ENCODE measurements around the gene CCDC142.
"Not testable (repeated sequence)": the region's sequence is repeated elsewhere in the genome, so short reads cannot be mapped to it uniquely, and the experiment has no call there.

The CCDC142 gene

DNA sequence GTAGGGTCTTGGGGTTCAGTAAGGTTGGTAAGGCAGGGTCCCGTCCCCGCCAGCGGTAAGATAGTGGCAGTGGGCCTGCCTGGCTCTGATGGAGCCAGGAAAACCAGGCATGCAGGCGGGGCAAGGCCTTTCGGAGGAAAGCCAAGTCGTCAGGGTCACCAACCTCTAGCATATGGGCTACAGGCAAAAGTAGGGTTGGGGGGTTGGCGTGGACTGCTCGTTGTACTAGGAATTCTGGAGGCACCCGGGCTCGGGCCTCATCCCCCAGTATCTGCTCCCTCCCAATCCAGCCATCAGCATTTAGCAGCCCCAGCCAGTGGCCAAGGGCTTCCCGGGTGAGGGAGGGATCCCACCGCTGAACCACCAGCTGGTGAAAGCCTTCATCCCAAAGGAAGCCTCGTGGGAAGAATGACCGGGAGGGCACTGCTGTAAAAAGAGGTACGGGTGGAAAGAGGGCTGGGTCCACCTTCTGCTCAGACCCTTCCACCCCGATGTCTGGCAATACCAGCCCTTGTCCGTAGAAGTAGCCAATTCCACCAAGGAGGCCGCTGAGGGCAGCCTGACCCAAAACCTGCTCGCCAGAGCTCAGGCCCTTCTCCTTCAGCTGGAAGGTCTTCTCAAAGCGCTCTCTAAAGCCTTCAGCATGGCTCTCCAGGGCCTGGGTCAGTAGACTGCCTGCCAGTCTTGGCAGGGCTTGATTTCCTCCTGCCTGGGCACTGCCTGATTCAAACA lies 20.6 kb downstream of the CCDC142 start:
- DNase-seq: no peak

DNA sequence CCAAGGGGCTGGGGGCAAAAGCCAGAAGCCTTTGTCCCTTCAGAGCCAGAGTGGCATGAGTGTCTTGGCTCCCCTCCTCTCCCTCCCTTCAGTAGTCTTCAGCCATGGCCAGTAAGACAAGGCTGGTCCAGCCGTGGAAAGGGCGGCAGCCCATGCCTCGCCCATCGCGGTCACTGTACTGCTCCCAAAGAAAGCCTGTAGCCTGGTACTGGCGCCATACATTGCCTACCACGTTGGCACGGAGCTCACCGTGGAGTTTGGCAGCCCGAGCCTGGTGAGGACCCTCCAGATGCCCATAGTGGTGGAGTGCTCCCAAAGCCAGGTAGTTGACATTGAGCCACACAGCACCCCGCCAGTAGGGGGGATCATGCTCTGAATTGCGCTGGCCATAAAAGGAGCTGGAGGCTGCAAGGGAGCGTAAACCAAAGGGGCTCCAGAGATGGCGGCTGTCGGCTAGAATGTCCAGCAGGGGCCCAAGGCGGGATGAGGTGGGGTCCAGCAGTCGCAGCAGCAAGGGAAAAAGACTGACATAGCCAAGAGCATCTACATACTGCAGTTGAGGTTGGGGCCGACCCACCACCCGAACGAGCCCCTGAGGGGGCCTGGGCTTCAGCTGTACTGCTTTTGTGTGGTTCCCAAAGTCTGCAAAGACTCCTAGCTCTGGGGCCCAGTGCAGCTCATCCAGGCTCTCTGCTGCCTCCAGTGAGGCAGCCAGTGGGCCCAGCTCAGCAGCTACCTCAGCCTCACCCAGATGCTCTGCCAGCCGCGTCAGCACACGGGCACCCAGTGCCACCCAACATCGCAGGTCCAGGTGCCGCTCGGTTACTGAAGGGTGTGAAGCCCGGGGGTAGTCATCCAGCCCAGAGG lies 21.4 kb downstream of the CCDC142 start:
- DNase-seq: no peak

GRCh38 chr2:74460187-74460586 lies 22.6 kb downstream of the CCDC142 start:
- DNase-seq: not testable (repeated sequence)

GRCh38 chr2:74459503-74460118 lies 23.2 kb downstream of the CCDC142 start:
- DNase-seq: not testable (repeated sequence)

DNA sequence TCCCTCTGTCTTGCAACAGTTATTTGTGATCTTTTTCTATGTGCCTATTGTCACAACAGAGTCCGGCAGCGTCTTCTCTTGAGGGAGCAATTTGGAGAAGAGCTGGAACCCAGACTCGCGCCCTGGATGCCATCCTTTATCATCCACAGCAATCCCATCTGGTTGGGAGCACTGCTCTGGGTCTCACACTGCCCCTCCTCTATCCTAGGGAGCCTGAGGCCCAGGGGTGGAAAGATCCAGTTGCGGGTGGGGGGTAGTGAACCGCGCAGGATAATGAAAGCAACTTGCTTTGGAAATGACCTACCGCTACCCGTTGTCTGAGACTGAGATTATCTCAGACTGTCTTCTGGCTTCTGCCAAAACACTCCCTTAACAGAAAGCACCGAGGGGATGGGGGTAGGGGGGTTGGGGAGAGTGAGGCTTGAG lies 23.8 kb downstream of the CCDC142 start:
- DNase-seq: no peak

DNA sequence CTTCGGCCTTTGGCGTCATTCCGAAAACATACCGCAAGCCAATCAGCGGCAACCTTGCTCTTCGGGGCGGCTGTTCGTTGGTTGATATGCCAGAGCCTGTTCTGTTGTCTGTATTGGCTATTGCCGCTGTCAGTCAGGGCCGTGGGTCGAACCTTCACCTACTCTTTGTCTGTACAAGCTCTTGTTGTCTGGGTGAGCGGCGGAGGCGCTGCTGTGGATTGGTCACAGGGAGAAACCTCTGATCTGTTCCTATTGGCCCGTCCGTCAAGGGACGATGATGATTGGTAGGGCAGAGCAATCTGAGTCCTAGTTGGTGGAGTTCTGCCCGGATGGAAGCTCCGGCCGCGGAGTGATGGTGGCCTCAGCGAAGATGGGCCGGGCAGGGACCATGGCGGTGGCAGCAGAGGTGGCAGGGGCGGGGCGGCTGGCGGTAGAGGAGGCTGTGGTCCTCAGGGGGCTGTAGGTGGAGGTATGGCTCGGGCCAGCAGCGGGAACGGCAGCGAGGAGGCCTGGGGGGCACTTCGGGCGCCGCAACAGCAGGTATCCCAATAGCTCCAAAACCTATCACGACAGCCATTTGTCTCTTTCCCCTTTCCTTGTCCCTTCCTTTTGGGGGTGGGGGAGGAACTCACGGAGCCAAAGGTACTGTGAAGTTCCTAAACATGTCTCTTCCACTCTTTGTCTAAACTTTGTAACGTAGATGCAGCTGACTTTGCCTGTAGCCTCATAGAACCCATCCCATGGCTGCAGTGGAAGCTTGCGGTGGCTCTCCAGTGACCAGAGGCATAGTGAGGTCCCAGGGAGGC lies 24.5 kb downstream of the CCDC142 start, which contains the start of gene WBP1:
TSS of gene WBP1 (plus strand) at position 307 of the 806 bp plus-strand sequence. CDS start at position 472, 165 bp downstream.
- peak; percentile 100 for DNase-seq

DNA sequence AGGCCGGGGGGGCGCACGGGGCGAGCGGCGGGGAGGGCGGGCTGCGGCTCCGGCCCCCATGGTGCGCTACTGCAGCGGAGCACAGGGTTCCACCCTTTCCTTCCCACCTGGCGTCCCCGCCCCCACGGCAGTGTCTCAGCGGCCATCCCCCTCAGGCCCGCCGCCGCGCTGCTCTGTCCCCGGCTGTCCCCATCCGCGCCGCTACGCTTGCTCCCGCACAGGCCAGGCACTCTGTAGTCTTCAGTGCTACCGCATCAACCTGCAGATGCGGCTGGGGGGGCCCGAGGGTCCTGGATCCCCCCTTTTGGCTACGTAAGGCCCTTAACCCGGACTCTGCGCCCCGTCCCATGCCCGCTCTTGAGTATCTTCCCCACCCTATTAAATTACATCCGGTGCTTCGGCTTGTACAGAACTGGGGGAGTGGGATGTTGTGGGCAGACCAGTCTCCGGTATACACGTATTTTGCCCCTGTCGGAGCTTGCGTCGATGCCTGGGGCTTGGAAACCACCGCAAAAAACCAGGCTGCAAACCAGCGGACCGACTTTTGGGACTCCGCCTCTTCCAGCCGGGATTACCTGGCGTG lies 25.2 kb downstream of the CCDC142 start:
- DNase-seq: no peak

- no peak for DNase-seq
These were observed 25.7 kb downstream of the CCDC142 start for GRCh38 chr2:74457129-74457548.

DNA sequence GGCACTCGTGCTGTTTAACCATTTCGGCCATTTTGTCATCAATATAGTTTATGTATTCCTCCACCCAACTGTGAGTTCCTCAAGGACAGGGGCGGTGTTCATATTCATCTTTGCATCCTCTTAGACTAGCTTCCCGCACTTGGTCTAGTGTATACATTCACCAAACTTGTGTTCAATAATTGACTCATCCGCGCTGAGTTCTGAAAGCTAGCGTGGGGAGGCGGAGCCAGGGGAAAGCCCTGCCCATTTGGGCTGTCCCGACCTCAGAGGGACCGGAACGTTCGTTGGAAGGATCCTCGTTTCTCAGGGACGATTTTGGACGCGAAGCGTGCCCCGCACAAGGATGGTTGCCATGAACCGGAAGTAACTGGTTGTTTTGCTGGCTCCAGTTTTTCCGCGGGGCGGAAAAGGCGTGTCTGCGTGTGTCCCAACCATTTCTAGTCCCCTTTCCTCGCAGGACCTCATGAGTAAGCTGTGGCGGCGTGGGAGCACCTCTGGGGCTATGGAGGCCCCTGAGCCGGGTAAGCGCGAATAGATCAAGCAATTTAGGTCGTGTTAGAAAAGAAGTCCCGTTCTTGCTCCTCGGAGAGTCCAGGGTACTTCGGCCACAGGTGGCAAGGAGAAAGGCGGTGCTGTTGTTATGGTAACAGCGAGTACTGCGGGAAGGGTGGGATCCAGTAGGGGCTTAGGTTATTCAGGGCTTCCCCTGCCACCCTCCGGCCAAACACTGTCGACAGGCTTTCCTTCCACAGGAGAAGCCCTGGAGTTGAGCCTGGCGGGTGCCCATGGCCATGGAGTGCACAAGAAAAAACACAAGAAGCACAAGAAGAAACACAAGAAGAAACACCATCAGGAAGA lies 27.9 kb downstream of the CCDC142 start, which contains the start of gene INO80B:
TSS of gene INO80B (plus strand) at position 434 of the 858 bp plus-strand sequence. CDS start at position 464, 30 bp downstream.
- peak; percentile 94 for DNase-seq

GRCh38 chr2:74450570-74451190 lies 32.1 kb downstream of the CCDC142 start:
- DNase-seq: no peak

GRCh38 chr2:74448771-74449170 lies 34.0 kb downstream of the CCDC142 start:
- no peak for DNase-seq

DNA sequence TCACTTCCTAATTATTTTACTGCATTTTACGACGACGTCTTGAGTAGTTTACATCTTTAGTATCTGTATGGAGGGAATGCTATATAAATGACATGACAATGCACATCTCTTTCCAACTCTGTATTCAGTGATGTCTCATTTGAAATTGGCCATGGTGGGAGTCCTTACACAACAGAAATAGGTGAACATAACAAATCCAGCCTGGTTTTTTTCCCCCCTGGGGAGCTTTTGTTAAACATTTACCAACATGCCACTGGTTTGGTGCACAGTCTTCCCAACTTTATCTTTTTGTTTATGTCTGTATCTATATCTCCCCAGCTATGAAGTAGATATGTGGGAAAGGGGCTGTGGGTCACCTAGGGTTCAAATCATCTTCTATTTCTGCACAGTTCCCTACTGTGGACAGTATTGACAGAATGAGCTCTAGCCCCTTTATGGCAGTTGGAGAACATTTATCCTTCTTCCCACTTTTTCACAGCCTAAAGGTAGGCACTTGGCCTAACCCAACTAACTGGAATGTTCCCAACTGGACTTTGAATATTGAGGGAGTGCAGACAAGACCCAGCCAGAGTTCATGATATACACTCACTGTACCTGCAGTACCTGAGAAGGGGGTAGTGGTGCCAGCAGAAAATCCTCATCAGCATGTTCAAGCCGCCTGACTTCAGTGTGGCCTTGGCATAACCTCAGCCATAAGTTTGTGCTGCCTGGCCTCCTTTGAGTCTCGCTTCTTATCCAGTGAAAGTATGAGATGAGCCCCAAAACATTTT lies 35.4 kb downstream of the CCDC142 start:
- no peak for DNase-seq

- DNase-seq: no peak
These were observed 38.1 kb downstream of the CCDC142 start for GRCh38 chr2:74444498-74445318.

DNA sequence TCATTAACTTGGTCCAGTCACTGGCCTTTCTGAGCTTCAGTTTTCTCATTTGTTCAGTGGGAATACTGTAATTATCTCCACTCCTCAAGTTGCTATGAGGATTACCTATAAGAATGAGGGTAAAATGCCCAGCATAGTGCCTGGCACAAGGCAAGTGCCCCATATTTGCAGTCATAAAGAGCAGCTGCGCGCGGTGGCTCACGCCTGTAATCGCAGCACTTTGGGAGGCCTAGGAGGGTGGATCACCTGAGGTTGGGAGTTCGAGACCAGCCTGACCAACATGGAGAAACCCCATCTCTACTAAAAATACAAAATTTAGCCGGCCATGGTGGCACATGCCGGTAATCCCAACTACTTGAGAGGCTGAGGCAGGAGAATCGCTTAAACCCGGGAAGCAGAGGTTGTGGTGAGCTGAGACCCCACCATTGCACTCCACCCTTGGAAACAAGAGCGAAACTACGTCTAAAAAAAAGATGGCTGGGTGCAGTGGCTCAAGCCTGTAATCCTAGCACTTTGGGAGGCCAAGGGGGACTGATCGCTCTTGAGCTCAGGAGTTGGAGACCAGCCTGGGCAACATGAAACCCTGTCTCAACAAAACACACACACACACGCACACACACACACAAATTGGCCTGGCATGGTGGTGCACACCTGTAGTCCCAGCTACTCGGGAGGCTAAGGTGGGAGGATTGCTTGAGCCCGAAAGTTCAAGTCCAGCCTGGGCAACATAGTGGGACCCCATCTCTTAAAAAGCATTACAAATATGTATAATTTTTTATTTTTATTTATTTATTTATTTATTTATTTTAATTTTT lies 40.1 kb downstream of the CCDC142 start:
- DNase-seq: not testable (repeated sequence)

- no peak for DNase-seq
These were observed 40.9 kb downstream of the CCDC142 start, which contains the start of gene RTKN for GRCh38 chr2:74441690-74442482. Gene RTKN, minus strand, starts transcription at chr2:74441937. Its CDS starts 121 bp downstream, at chr2:74441816.

GRCh38 chr2:74441170-74441689 lies 41.6 kb downstream of the CCDC142 start:
- DNase-seq: no peak

Measured in SIG-M5 (cell line).